Nephron (organoid): Measurements from ENCODE around the gene WWOX.
A peak's percentile ranks its signal among the peaks of the same experiment; 100 is the strongest.

Experiments used
- H3K27ac Mint-ChIP-seq, 3 experiments: 2 replicates each; pipeline ENCODE4 v1.8.0; 2020; ENCODE audit warnings: mixed read lengths in 3 of 3, mild to moderate bottlenecking in 2 of 3, moderate library complexity in 1 of 3
- H3K27me3 Mint-ChIP-seq: 2 replicates; pipeline ENCODE4 v1.8.0; 2021; ENCODE audit warnings: low read depth, mild to moderate bottlenecking, moderate library complexity, mixed read lengths
- H3K36me3 Mint-ChIP-seq: 2 replicates; pipeline ENCODE4 v1.8.0; 2020; ENCODE audit warnings: low read depth, mixed read lengths
- H3K4me1 Mint-ChIP-seq: 2 replicates; pipeline ENCODE4 v1.8.0; 2020; ENCODE audit warnings: mixed read lengths
- H3K4me3 Mint-ChIP-seq, 3 experiments: 2 replicates each; pipeline ENCODE4 v1.8.0; 2020; ENCODE audit warnings: mild to moderate bottlenecking in 3 of 3, mixed read lengths in 3 of 3, moderate library complexity in 2 of 3
- H3K9me3 Mint-ChIP-seq: 2 replicates; pipeline ENCODE4 v1.8.0; 2020; ENCODE audit warnings: mixed read lengths
- CTCF ChIP-seq, 3 experiments: fragments of 200-600 bp; sonication (generic); IDR thresholded peaks; one replicate each; pipeline ENCODE4 v1.5.0; 2021; ENCODE audit warnings: antibody characterized with exemption in 3 of 3; ENCODE audit not compliant: unreplicated experiment in 3 of 3

Gene WWOX

GRCh38 chr16:78992001-78992400, 892.5 kb downstream of the WWOX start:
- peaks cover 49% of the 10 kb centered on the region for H3K27me3 Mint-ChIP-seq
- H3K9me3 Mint-ChIP-seq, result no peaks in the 10 kb centered on the region
- no peak overlapping the region for H3K4me3 Mint-ChIP-seq
- no peaks in the 10 kb centered on the region for H3K36me3 Mint-ChIP-seq
- no peak overlapping the region for H3K27ac Mint-ChIP-seq
- TF ChIP-seq CTCF (IDR thresholded peaks at IDR 0.05; ENCODE audit: unreplicated experiment in 3 of 3), result no peak
- peaks cover 19% of the 10 kb centered on the region for H3K4me1 Mint-ChIP-seq

- peaks cover 46% of the 10 kb centered on the region for H3K27me3 Mint-ChIP-seq
- H3K27ac Mint-ChIP-seq, result no peak overlapping the region
- no peaks in the 10 kb centered on the region for H3K36me3 Mint-ChIP-seq
- no peak for TF ChIP-seq CTCF (IDR thresholded peaks at IDR 0.05; ENCODE audit: unreplicated experiment in 3 of 3)
- H3K4me1 Mint-ChIP-seq, result peaks cover 24% of the 10 kb centered on the region
- no peaks in the 10 kb centered on the region for H3K9me3 Mint-ChIP-seq
- H3K4me3 Mint-ChIP-seq, result no peak overlapping the region
Observed at GRCh38 chr16:78993346-78993745, 893.9 kb downstream of the WWOX start.

- TF ChIP-seq CTCF (IDR thresholded peaks at IDR 0.05; ENCODE audit: unreplicated experiment in 3 of 3), result no peak
- Mint-ChIP-seq H3K9me3 (no peaks in the 10 kb centered on the region), H3K36me3 (no peaks in the 10 kb centered on the region)
Observed at GRCh38 chr16:78994135-78994745, 894.8 kb downstream of the WWOX start.

GRCh38 chr16:78995441-78995840, 896.0 kb downstream of the WWOX start:
- no peaks in the 10 kb centered on the region for H3K36me3 Mint-ChIP-seq
- no peak overlapping the region for H3K4me3 Mint-ChIP-seq
- H3K27ac Mint-ChIP-seq, result no peak overlapping the region
- H3K27me3 Mint-ChIP-seq, result peaks cover 46% of the 10 kb centered on the region
- no peaks in the 10 kb centered on the region for H3K9me3 Mint-ChIP-seq
- TF ChIP-seq CTCF (IDR thresholded peaks at IDR 0.05; ENCODE audit: unreplicated experiment in 3 of 3), result no peak
- peaks cover 24% of the 10 kb centered on the region for H3K4me1 Mint-ChIP-seq

More at GRCh38 chr16:78994135-78994745, 894.8 kb downstream of the WWOX start:
- Mint-ChIP-seq H3K27me3 (peaks cover 46% of the 10 kb centered on the region), H3K4me1 (peaks cover 24% of the 10 kb centered on the region), H3K27ac (no peak overlapping the region), H3K4me3 (no peak overlapping the region)

GRCh38 chr16:78996790-78997189, 897.3 kb downstream of the WWOX start:
- Mint-ChIP-seq H3K4me1 (peaks cover 37% of the 10 kb centered on the region), H3K9me3 (no peaks in the 10 kb centered on the region), H3K36me3 (no peaks in the 10 kb centered on the region), H3K27ac (peak overlapping the region in 1 of 3 experiments; percentile 2), H3K27me3 (peaks cover 46% of the 10 kb centered on the region), H3K4me3 (no peak overlapping the region)
- no peak for TF ChIP-seq CTCF (IDR thresholded peaks at IDR 0.05; ENCODE audit: unreplicated experiment in 3 of 3)

GRCh38 chr16:78998879-78999278, 899.4 kb downstream of the WWOX start:
- H3K27ac Mint-ChIP-seq, result no peak overlapping the region
- H3K4me3 Mint-ChIP-seq, result no peak overlapping the region
- no peak for TF ChIP-seq CTCF (IDR thresholded peaks at IDR 0.05; ENCODE audit: unreplicated experiment in 3 of 3)
- H3K27me3 Mint-ChIP-seq, result peaks cover 36% of the 10 kb centered on the region
- H3K36me3 Mint-ChIP-seq, result no peaks in the 10 kb centered on the region
- H3K4me1 Mint-ChIP-seq, result peaks cover 46% of the 10 kb centered on the region
- H3K9me3 Mint-ChIP-seq, result no peaks in the 10 kb centered on the region
